ENCODE measurements around the gene RNF112. TPM values are rescaled to one million over a fixed set of nuclear protein-coding genes. Genes with fewer than 3 reads are reported as not detected.
"Not testable (repeated sequence)": the region's sequence is repeated elsewhere in the genome, so short reads cannot be mapped to it uniquely, and the experiment has no call there.

RNF112 gene
- total RNA-seq, 1 donor from 2014 or later, result 2.5 TPM

DNA sequence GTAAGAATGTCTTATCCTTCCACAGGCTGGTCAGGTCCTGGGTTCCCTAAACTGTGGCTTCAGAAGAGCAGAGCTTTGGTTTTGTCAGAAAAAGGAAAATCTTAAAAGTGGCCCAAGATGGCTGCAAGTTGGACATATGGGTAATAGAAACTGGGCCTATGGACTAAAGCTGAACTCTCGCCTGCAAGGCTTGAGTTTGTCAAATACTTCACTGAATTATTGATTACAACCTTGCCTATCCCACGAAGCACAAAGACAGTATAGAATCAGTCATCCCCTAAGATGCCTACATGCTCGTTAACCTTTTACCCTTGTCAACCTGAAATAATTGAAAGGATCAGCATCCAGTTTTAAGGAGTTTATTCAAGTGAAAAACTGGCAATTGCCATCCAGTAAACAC lies 20.7 kb downstream of the RNF112 start:
- DNase-seq (ENCODE audit: low spot score), result peak; percentile 9
- intact Hi-C loops (cut with DNase I), result no loop called here

DNA sequence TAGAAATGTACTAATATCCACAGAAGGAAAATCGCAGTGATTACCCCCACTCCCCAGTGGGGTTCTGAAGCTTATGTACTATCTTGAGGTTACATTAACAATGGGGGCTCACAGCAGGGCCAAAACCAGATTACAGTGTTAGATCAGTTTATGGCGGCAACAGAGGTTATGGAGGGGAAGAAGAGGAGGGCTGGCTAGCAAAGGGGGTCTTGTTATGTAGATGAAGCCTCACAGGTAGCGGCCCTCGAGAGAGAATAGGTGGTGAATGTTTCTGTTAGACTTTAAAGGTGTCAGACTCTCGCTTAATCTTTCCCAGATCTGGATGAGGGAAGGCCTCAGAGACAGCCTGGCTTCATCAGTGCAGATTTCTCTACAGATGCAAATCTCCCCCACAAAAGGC lies 22.2 kb downstream of the RNF112 start:
- peak; percentile 15 for DNase-seq (ENCODE audit: low spot score)
- intact Hi-C loops (cut with DNase I), result no loop called here

DNA sequence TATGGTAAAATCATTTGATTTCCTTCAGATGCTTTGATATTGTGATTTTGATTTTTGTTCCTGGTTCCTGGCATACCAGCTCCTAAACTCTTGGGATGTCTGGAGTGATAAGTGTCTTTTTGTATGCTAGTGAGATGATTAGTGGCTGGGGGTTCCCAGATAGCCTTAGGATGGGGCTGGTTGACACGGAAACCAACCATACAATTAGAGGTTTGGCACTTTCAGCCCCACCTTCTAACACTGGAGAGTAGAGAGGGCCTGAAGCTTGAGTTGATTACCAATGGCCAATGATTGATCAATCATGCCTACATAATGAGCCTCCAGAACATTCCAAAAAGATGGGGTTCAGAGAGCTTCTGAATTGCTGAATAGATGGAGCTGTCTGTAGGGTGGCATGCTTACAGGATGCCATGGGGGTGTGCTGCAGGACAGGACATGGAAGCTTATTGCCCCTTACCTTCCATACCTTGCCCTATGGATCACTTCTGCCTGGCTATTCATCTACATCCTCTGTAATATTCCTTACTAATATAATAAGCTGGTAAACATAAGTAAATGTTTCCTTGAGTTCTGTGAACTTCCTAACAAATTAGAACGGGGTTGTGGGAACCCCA lies 22.8 kb downstream of the RNF112 start:
- no peak for DNase-seq (ENCODE audit: low spot score)
- intact Hi-C loops (cut with DNase I), result no loop called here

DNA sequence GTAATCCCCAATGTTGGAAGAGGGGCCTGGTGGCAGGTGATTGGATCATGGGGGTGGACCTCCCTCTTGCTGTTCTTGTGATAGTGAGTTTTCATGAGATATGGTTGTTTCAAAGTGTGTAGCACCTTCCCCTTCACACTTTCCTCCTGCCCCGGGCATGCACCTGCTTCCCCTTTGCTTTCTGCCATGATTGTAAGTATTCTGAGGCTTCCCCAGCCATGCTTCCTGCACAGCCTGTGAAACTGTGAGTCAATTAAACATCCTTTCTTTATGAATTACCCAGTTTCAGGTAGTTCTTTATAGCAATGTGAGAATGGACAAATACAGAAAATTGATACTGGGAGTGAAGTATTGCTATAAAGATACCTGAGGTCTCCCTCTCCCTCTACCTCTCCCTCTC lies 29.4 kb downstream of the RNF112 start:
- no peak for DNase-seq (ENCODE audit: low spot score)
- intact Hi-C loops (cut with DNase I), result no loop called here

DNA sequence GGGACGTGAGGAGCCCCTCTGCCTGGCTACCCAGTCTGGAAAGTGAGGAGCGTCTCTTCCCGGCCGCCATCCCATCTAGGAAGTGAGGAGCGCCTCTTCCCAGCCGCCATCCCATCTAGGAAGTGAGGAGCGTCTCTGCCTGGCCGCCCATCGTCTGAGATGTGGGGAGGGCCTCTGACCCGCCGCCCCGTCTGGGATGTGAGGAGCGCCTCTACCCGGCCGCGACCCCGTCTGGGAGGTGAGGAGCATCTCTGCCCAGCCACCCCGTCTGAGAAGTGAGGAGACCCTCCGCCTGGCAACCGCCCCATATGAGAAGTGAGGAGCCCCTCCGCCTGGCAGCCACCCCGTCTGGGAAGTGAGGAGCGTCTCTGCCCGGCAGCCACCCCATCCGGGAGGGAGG lies 30.3 kb downstream of the RNF112 start:
- DNase-seq (ENCODE audit: low spot score); intact Hi-C loops (cut with DNase I): not testable (repeated sequence)

DNA sequence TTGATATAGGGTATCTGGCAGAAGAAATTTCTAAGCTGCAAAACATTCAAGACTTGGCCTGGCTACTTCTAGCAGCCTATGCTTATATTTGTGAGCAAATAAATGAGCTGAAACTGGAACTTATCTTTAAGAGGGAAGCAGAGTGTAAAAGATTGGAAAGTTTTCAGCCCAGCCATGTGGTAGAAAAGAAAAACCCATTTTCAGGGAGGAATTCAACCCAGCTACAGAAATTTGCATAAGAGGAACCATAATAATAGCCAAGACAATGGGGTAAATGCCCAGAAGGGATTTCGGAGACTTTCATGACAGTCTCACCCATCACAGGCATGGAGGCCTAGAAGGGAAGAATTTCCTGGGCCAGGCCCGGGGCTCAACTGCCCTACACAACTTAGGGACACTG lies 31.7 kb downstream of the RNF112 start:
- intact Hi-C loops (cut with DNase I), result no loop called here
- DNase-seq (ENCODE audit: low spot score), result no peak

DNA sequence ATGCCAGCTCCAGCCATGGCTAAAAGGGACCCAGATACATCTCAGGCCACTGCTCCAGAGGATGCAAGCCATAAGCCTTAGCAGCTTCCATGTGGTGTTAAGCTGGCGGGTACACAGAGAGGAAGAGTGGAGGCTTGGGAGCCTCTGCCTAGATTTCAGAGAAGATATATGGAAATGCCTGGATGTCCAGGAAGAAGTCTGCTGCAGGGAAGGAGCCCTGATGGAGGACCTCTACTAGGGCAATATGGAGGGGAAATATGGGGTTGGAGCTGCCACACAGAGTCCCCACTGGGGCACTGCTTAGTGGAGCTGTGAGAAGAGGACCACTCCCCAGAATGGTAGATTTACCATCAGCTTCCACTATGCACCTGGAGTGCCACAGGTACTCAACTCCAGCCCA lies 32.1 kb downstream of the RNF112 start:
- no peak for DNase-seq (ENCODE audit: low spot score)
- intact Hi-C loops (cut with DNase I), result no loop called here

DNA sequence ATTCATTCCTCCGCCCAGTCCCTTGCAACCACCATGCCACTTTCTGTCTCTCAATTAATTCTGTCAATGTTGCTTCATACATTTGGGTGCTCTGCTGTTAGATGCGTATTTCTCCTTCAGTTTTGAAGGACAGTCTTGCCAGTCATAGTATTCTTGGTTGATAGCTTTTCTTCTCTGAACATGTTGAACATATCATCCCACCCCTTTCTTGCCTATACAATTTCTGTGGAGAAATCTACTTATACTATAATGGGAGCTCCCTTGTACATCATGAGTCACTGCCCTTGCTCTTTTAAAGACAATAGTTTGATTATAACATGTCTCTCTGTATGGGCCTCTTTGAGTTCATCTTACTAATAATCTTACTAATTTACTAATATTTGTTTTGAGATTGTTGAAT lies 34.1 kb downstream of the RNF112 start:
- intact Hi-C loops (cut with DNase I), result no loop called here
- no peak for DNase-seq (ENCODE audit: low spot score)

DNA sequence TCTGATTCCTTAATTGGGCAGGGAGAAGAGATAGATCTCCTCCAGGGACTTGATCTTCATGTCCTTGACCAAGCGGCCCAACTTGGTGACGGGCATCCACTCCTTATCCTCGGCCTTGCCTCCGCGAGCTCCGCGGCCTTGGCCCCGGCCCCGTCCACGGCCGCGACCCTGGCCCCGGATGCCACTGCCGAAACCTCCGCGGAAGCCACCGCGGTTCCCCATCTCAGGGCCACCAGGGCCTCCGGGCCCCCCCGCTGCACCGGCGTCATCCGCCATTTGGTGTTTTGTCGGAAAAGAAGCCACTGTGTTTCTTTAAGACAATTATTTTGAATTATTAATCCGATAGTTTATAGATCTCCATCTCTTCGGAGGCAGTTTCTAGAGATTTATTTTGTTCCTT lies 35.5 kb downstream of the RNF112 start:
- intact Hi-C loops (cut with DNase I), result not testable (repeated sequence)
- DNase-seq (ENCODE audit: low spot score), result peak; percentile 57

DNA sequence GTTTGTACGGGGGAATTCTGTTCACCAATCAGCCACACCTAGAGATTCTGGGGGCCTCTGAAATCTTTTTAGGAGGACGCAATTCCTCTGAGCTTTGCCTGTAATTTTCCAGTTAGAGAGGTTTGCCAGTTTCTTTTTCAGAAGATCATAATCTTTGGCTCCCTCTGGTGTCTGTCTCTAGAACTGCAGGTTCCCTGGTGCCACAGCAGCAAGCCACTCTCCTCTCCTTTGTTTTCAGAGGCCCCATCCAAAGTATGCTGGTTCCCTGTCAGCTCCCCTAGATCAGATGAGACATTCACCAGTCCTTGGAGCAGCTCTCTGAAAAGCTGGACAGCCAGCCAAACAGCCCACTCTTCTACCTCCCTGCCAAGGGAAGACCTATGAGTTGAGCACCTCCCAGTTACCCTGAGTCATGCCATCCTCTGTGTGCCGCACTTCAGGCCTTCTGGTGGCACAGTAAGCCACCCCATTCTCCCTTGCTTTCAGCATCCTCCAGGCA lies 36.1 kb downstream of the RNF112 start:
- intact Hi-C loops (cut with DNase I), result loop anchor here (1.0 kb wide), 1 partner anchor 84 kb away; no protein-coding TSS in a partner anchor
- DNase-seq (ENCODE audit: low spot score), result peak; percentile 75

DNA sequence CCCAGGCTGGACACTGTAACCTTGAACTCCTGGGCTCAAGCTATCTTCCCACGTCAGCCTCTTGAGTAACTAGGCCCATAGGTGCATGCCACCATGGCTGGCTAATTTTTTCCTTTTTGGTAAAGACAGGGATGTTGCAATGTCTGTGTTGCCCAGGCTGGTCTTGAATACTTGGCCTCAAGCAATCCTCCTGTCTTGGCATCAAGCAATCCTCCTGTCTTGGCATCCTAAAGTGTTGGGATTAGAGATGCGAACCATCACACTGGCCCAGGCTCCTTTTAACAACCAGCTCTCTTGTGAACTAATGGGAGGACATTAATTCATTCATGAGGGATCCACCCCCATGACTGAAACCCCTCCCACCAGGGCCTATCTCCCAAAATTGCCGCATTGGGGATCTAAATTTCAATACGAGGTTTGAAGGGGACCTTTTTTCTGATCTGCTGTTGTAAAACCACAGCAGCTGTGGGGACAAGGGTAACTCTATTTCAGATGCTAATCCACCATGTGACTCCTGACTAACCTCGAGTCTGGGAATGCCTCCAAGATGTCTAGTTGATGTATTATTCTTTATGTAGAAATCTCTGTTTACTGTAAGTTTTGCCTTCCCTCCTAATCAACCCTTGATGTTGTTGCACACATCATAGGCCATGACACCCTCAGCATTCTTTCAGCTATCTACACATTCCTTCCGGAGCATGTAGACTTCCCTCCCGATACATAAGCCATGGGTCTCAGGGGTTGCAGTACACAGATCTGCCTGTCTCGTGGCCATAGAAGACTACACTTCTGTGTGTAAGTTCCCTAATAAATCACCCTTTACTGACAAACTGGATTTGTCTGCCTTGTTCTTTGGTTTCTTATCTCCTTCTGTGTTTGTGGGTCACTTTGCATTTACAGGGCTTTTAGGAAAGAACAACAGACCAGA lies 37.6 kb downstream of the RNF112 start:
- peak; percentile 69 for DNase-seq (ENCODE audit: low spot score)
- intact Hi-C loops (cut with DNase I), result no loop called here

DNA sequence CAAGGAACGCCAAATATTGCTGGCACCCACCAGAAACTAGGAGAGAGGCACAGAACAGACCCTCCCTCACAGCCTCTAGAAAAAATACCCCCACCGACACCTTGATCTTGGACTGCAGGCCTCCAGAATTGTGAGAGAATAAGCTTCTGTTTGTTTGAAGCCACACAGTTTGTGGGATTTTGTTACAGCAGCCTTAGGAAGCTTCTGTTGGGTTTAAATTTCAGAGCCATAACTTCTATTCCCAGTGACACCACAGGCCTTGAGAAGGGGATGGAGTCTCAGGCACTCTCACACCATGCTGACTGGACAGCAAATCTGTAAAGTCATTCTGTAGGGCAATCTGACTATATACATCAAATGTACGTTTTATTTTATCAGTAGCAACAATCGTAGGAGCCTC lies 38.6 kb downstream of the RNF112 start:
- intact Hi-C loops (cut with DNase I), result no loop called here
- DNase-seq (ENCODE audit: low spot score), result no peak

DNA sequence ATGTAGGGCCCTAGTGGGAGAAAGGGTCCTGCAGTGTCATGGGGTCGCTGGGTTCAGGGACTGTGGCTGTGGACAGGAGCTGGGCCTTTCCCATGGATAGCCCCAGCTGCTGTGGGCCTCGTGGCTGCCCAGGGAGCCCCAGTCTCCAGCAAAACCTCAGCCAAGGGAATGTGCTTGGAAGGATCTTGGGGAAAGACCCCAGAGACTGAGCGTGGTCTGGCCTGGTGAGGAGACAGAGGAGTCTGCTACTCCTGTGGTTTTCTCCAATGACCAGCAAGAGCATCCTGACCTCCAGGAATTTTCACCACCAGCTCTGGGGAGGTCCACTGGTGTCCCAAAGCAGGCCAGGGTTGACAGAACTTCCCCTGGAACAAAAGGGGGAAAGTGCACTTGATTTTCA lies 42.3 kb downstream of the RNF112 start:
- intact Hi-C loops (cut with DNase I), result no loop called here
- no peak for DNase-seq (ENCODE audit: low spot score)

DNA sequence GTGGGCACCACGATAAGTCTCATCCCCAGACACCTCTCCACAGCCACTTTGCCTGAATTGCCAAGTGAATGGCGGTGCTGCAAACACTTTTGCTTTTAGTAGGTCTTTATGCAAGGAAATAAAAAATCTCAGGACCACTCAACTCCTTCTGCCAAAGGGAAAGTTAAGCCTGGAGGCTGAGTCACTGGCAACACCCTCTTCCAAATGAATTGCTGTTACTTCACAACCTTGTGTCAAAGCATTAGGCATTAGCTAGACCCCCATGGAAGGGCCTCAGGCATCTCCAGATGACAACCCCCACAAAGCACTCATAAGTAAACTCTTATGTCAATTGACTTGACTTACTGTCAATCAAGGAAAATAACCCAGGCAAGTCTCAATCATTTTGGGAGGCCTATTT lies 43.0 kb downstream of the RNF112 start:
- no peak for DNase-seq (ENCODE audit: low spot score)
- intact Hi-C loops (cut with DNase I), result no loop called here

DNA sequence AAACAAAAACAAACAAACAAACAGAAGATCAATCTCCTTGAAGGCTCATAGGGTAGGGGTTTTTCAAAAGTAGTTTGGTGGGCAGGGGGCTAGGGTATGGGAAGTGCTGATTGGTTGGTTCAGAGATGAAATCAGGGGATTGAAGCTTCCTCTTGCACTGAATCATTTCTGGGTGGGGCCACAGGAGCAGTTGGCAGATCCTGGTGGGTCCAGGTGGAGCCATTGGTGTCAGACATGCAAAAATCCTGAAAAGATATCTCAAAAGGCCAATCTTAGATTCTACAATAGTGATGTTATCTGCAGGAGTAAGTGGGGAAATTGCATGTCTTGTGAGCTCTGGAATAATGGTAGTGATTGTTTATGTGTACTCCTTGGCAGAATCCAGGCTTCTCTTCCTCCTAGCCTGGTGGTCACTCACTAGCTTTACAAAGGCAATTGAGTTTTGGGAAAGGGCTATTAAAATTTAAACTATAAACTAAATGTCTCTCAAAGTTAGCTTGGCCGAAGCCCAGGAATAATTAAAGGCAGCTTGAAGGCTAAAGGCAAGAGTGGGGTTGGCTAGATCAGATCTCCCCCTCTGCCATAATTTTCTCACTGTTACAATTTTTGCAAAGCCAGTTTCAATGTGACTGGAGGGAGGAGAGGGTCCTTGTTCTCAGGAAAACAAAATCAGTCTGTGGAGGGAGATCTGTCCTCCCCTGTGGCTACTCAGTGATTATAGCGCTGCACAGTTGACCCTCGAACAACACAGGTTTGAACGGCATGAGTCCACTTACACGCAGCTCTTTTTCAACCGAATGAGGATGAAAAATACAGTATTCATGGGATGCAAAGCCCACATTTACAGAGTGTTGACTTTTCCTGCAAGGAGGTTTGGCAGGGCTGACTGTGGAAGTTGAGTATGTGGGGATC lies 45.2 kb downstream of the RNF112 start:
- intact Hi-C loops (cut with DNase I), result no loop called here
- DNase-seq (ENCODE audit: low spot score), result no peak

DNA sequence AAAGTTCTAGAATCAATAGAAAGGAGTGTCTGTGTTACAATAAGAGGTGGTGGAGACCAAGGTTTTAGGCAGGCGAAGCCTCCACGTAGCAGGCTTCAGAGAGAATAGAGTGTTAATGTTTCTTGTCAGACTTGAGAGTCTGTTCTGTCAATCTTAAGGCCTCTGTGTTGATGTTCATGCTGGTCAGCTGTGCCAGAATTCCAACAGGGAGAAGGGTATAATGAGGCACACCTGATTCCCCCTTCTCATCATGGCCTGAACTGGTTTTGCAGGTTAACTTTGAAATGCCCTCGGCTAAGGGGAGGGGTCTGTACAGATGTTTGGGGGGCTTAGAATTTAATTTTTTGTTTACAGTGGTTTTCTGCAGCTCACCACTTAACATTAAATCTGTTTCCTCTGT lies 46.0 kb downstream of the RNF112 start:
- intact Hi-C loops (cut with DNase I), result no loop called here
- DNase-seq (ENCODE audit: low spot score), result no peak

DNA sequence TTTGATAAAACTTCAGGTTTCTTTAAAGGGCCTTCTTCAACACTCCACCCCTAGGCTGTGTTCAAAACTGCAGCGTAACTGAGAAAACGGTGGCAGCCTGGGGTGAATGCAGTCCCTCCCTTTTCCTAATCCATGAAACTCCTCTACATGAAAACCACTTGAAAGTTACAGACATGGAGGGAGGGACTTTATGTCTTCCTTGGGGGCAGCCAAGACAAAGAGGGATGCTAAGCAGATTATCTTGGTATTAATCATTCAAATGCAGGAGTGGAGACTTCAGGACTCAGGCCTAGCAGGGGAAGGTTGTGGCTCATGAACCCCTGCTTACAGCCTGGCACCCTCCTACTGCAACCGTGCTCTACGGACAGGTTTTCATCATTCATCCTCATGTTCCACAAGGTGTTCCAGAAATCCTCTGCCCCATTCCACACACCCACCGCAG lies 46.8 kb downstream of the RNF112 start:
- intact Hi-C loops (cut with DNase I), result no loop called here
- DNase-seq (ENCODE audit: low spot score), result no peak

DNA sequence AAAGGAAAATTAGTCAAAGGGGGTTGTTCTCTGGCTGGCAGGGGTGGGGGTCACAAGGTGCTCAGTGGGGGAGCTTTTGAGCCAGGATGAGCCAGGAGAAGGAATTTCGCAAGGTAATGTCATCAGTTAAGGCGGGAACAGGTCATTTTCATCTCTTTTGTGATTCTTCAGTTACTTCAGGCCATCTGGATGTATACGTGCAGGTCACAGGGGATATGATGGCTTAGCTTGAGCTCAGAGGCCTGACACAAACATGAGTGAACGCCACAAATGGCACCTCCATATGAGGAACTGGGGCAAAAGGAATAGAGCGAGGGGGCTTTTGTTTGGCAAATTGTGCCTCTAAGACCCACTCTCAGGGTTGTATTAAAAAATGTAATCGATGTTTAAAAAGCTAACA lies 47.4 kb downstream of the RNF112 start:
- intact Hi-C loops (cut with DNase I); DNase-seq (ENCODE audit: low spot score): not testable (repeated sequence)

DNA sequence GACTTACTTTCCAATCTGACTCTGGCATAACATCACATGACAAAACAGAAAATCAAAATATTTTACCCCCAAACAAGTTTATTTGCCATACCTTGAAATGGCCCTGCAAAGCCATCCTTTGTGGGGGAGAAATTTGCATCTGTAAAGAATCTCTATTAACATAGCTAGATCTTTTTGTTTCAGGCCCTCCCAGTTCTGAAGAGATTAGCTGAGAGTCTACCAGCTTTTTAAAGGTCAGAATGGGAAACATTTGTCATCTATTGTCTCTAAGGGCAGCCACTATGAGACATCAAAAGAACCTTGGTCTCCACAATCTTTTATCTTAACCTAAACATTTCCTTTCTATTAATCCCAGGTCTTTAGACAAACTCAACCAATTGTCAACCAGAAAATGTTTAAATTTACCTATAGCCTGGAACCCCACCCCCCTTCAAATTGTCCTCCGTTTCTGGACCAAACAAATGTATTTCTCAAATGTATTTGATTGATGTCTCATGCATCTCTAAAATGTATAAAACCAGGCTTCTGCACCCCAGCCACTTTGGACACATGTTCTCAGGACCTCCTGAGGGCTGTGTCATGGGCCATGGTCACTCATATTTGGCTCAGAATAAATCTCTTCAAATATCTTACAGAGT lies 48.1 kb downstream of the RNF112 start:
- DNase-seq (ENCODE audit: low spot score); intact Hi-C loops (cut with DNase I): not testable (repeated sequence)
